ENCODE results near the gene KLRF2.
"Not testable (repeated sequence)": the region's sequence is repeated elsewhere in the genome, so short reads cannot be mapped to it uniquely, and the experiment has no call there.

The KLRF2 gene

GRCh38 chr12:9881246-9881645 is at the start of gene KLRF2:
Gene KLRF2, plus strand, starts transcription at chr12:9881489. Its CDS starts 107 bp downstream, at chr12:9881596.
- DNase-seq (ENCODE audit: low read depth in 2 of 2, low spot score in 1 of 2): no peak

- DNase-seq (ENCODE audit: low read depth in 2 of 2, low spot score in 1 of 2): no peak
Measured at GRCh38 chr12:9831720-9832119, 49.6 kb upstream of the KLRF2 start.

GRCh38 chr12:9843407-9843806 is 37.9 kb upstream of the KLRF2 start:
- no peak for DNase-seq (ENCODE audit: low read depth in 2 of 2, low spot score in 1 of 2)

- DNase-seq (ENCODE audit: low read depth in 2 of 2, low spot score in 1 of 2): no peak
Measured at GRCh38 chr12:9848899-9849298, 32.4 kb upstream of the KLRF2 start.

- DNase-seq (ENCODE audit: low read depth in 2 of 2, low spot score in 1 of 2): no peak
Measured at GRCh38 chr12:9851050-9851449, 30.2 kb upstream of the KLRF2 start.

GRCh38 chr12:9851927-9852326 is 29.4 kb upstream of the KLRF2 start:
- no peak for DNase-seq (ENCODE audit: low read depth in 2 of 2, low spot score in 1 of 2)

- no peak for DNase-seq (ENCODE audit: low read depth in 2 of 2, low spot score in 1 of 2)
Measured at GRCh38 chr12:9856151-9856550, 25.1 kb upstream of the KLRF2 start.

GRCh38 chr12:9856894-9857293 is 24.4 kb upstream of the KLRF2 start:
- no peak for DNase-seq (ENCODE audit: low read depth in 2 of 2, low spot score in 1 of 2)

- no peak for DNase-seq (ENCODE audit: low read depth in 2 of 2, low spot score in 1 of 2)
Measured at GRCh38 chr12:9858135-9858534, 23.2 kb upstream of the KLRF2 start.

GRCh38 chr12:9864913-9865675 is 16.2 kb upstream of the KLRF2 start:
- DNase-seq (ENCODE audit: low read depth in 2 of 2, low spot score in 1 of 2): no peak

- no peak for DNase-seq (ENCODE audit: low read depth in 2 of 2, low spot score in 1 of 2)
Measured at GRCh38 chr12:9866860-9867269, 14.4 kb upstream of the KLRF2 start.

GRCh38 chr12:9867531-9867930 is 13.8 kb upstream of the KLRF2 start:
- no peak for DNase-seq (ENCODE audit: low read depth in 2 of 2, low spot score in 1 of 2)

GRCh38 chr12:9868311-9868801 is 12.9 kb upstream of the KLRF2 start:
- DNase-seq (ENCODE audit: low read depth in 2 of 2, low spot score in 1 of 2): no peak

GRCh38 chr12:9868951-9869306 is 12.4 kb upstream of the KLRF2 start:
- no peak for DNase-seq (ENCODE audit: low read depth in 2 of 2, low spot score in 1 of 2)

GRCh38 chr12:9869307-9870161 is 11.8 kb upstream of the KLRF2 start, which contains the start of gene CLEC2B:
Gene CLEC2B, minus strand, starts transcription at chr12:9869354.
- DNase-seq (ENCODE audit: low read depth in 2 of 2, low spot score in 1 of 2): no peak

GRCh38 chr12:9870286-9870866 is 10.9 kb upstream of the KLRF2 start:
- DNase-seq (ENCODE audit: low read depth in 2 of 2, low spot score in 1 of 2): no peak

GRCh38 chr12:9872162-9872561 is 9.1 kb upstream of the KLRF2 start:
- no peak for DNase-seq (ENCODE audit: low read depth in 2 of 2, low spot score in 1 of 2)

- no peak for DNase-seq (ENCODE audit: low read depth in 2 of 2, low spot score in 1 of 2)
Measured at GRCh38 chr12:9872742-9873141, 8.5 kb upstream of the KLRF2 start.

- DNase-seq (ENCODE audit: low read depth in 2 of 2, low spot score in 1 of 2): not testable (repeated sequence)
Measured at GRCh38 chr12:9876120-9876519, 5.2 kb upstream of the KLRF2 start.

- no peak for DNase-seq (ENCODE audit: low read depth in 2 of 2, low spot score in 1 of 2)
Measured at GRCh38 chr12:9880532-9881078, 684 bp upstream of the KLRF2 start.

- no peak for DNase-seq (ENCODE audit: low read depth in 2 of 2, low spot score in 1 of 2)
Measured at GRCh38 chr12:9881988-9882387, 699 bp downstream of the KLRF2 start.

Data from stimulated activated CD8-positive, alpha-beta memory T cell treated with anti-CD3 and anti-CD28 coated beads, Interleukin-4, amount 100 ng/mL, for 1 hour (primary cell).